ENCODE data around the gene LCMT1.

GRCh38 chr16:25199457-25199856 is 87.9 kb downstream of the LCMT1 start:
- TF ChIP-seq GTF2F1 (IDR thresholded peaks at IDR 0.05; ENCODE audit: low read length) (no peak), CCAR2 (optimal IDR thresholded peaks at IDR 0.05; ENCODE audit: low read depth, low read length) (no peak), ZNF546 (CRISPR knock-in tag; conservative IDR thresholded peaks at IDR 0.05) (no peak), POLR2AphosphoS5 (IDR thresholded peaks at IDR 0.05; ENCODE audit: low read depth, low read length) (no peak), ZNF839 (CRISPR knock-in tag; IDR thresholded peaks at IDR 0.05; ENCODE audit: borderline replicate concordance) (no peak), RAD21 (CRISPR knock-in tag; IDR thresholded peaks at IDR 0.05) (no peak), CTCF (CRISPR knock-in tag; IDR thresholded peaks at IDR 0.05) (no peak), GFI1 (CRISPR knock-in tag; IDR thresholded peaks at IDR 0.05; ENCODE audit: borderline replicate concordance) (no peak), ZNF615 (CRISPR knock-in tag; IDR thresholded peaks at IDR 0.05; ENCODE audit: borderline replicate concordance) (no peak)
- TF ChIP-seq, protein P1, sequence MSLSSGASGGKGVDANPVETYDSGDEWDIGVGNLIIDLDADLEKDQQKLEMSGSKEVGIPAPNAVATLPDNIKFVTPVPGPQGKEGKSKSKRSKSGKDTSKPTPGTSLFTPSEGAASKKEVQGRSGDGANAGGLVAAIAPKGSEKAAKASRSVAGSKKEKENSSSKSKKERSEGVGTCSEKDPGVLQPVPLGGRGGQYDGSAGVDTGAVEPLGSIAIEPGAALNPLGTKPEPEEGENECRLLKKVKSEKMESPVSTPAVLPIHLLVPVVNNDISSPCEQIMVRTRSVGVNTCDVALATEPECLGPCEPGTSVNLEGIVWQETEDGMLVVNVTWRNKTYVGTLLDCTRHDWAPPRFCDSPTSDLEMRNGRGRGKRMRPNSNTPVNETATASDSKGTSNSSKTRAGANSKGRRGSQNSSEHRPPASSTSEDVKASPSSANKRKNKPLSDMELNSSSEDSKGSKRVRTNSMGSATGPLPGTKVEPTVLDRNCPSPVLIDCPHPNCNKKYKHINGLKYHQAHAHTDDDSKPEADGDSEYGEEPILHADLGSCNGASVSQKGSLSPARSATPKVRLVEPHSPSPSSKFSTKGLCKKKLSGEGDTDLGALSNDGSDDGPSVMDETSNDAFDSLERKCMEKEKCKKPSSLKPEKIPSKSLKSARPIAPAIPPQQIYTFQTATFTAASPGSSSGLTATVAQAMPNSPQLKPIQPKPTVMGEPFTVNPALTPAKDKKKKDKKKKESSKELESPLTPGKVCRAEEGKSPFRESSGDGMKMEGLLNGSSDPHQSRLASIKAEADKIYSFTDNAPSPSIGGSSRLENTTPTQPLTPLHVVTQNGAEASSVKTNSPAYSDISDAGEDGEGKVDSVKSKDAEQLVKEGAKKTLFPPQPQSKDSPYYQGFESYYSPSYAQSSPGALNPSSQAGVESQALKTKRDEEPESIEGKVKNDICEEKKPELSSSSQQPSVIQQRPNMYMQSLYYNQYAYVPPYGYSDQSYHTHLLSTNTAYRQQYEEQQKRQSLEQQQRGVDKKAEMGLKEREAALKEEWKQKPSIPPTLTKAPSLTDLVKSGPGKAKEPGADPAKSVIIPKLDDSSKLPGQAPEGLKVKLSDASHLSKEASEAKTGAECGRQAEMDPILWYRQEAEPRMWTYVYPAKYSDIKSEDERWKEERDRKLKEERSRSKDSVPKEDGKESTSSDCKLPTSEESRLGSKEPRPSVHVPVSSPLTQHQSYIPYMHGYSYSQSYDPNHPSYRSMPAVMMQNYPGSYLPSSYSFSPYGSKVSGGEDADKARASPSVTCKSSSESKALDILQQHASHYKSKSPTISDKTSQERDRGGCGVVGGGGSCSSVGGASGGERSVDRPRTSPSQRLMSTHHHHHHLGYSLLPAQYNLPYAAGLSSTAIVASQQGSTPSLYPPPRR (CRISPR knock-in tag; IDR thresholded peaks at IDR 0.05; ENCODE audit: borderline replicate concordance), result no peak
- TF ChIP-seq, protein P2, sequence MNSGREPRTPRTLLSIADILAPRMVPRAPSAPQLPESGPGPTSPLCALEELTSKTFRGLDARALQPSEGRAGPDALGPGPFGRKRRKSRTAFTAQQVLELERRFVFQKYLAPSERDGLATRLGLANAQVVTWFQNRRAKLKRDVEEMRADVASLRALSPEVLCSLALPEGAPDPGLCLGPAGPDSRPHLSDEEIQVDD (CRISPR knock-in tag; IDR thresholded peaks at IDR 0.05; ENCODE audit: borderline replicate concordance), result no peak
